ENCODE data around the gene NRP2. TPM values are rescaled to one million over a fixed set of nuclear protein-coding genes. Genes with fewer than 3 reads are reported as not detected.

NRP2 gene
- total RNA-seq, 1 experiment from 2014 or later: 1.2 TPM

DNA sequence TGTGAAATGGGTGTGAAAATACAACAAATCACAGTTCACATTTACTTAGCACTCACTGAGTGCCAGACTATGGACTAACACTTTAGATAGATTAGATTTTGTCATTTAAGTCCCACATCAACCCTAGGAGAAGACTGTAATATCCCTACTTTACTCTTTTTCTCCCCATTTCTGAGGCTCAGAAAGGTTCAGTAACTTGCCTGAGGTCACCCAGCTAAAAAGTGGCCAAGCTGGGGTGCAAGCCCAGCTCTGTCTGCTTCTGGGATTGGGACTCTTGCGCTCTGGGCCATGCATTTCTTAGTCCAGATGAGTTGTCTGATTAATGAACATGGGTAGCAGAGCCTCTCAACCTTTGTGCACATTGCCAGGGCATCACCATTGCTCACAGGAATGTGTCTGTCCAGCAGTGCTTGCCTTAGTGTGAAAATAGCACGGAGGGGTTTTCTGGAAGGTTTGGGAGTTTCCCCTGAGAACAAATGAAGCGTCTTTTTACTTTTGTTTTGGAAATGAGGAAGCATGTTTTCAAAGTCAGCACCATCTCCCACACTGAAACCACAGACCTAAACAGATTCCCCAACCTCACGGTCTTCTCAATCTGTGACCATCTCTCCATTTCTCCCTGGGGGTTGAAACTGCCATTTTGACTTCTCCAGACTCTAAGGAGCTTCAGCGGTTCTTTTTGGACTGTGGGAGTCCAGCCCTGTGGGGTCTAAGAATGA is 31.9 kb downstream of the NRP2 start:
- no peak overlapping the region for H3K9ac ChIP-seq (ENCODE audit: low read length)
- H3K79me2 ChIP-seq (ENCODE audit: insufficient read depth, low read length): no peaks in the 10 kb centered on the region
- no peak overlapping the region for H2AFZ ChIP-seq (ENCODE audit: low read depth, low read length, poor library complexity, severe bottlenecking)
- H3K4me1 ChIP-seq (ENCODE audit: control insufficient read depth in 1 of 2, insufficient read depth in 2 of 2, low read length in 2 of 2): peaks cover 0 to 5% of the 10 kb centered on the region in 2 experiments; a peak in 1 of 4 replicates
- ChIA-PET CTCF (no interaction called here), RAD21 (ENCODE audit: low non-redundant PET in 1 of 2, low total read pairs in 2 of 2, uncharacterized antibody in 2 of 2, unreplicated experiment in 2 of 2) (no interaction called here), POLR2A (no interaction called here)
- H3K9me3 ChIP-seq (ENCODE audit: control insufficient read depth in 1 of 2, insufficient read depth in 1 of 2, low read depth in 1 of 2, low read length in 2 of 2): no peaks in the 10 kb centered on the region
- H3K27me3 ChIP-seq (ENCODE audit: insufficient read depth, low read length): peaks cover 7% of the 10 kb centered on the region; the same call in 1 of the 2 replicates
- H3K27ac ChIP-seq (ENCODE audit: low read depth, low read length): no peak overlapping the region
- intact Hi-C loops (cut with micrococcal nuclease): no loop called here
- no peaks in the 10 kb centered on the region for H4K20me1 ChIP-seq (ENCODE audit: insufficient read depth)
- H3K36me3 ChIP-seq (ENCODE audit: control insufficient read depth in 1 of 2, insufficient read depth in 2 of 2, low read length in 2 of 2): no peaks in the 10 kb centered on the region
- ATAC-seq (no peak), DNase-seq (ENCODE audit: low read depth, low spot score) (no peak)
- H3K4me3 ChIP-seq (replicated peaks in 1 of 2; ENCODE audit: low read depth in 1 of 2, low read length in 2 of 2): no peak overlapping the region
- H3K4me2 ChIP-seq (ENCODE audit: low read length): no peak overlapping the region
- TF ChIP-seq YY1 (IDR thresholded peaks at IDR 0.05; ENCODE audit: extremely low read depth, insufficient replicate concordance, low read depth, low read length): no peak
- no peak for TF ChIP-seq EZH2 (IDR thresholded peaks at IDR 0.05)
- TF ChIP-seq CBX3 (IDR thresholded peaks at IDR 0.05; ENCODE audit: low read depth): no peak
- no peak for TF ChIP-seq FOSL1 (IDR thresholded peaks at IDR 0.05; ENCODE audit: low read depth)
- TF ChIP-seq, protein P1, sequence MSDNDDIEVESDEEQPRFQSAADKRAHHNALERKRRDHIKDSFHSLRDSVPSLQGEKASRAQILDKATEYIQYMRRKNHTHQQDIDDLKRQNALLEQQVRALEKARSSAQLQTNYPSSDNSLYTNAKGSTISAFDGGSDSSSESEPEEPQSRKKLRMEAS (IDR thresholded peaks at IDR 0.05): no peak
- TF ChIP-seq POLR2A (IDR thresholded peaks at IDR 0.05; ENCODE audit: borderline replicate concordance, extremely low read depth, insufficient read depth, insufficient read length): no peak
- TF ChIP-seq, protein P2, sequence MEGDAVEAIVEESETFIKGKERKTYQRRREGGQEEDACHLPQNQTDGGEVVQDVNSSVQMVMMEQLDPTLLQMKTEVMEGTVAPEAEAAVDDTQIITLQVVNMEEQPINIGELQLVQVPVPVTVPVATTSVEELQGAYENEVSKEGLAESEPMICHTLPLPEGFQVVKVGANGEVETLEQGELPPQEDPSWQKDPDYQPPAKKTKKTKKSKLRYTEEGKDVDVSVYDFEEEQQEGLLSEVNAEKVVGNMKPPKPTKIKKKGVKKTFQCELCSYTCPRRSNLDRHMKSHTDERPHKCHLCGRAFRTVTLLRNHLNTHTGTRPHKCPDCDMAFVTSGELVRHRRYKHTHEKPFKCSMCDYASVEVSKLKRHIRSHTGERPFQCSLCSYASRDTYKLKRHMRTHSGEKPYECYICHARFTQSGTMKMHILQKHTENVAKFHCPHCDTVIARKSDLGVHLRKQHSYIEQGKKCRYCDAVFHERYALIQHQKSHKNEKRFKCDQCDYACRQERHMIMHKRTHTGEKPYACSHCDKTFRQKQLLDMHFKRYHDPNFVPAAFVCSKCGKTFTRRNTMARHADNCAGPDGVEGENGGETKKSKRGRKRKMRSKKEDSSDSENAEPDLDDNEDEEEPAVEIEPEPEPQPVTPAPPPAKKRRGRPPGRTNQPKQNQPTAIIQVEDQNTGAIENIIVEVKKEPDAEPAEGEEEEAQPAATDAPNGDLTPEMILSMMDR (IDR thresholded peaks at IDR 0.05 in 2 of 3, conservative IDR thresholded peaks at IDR 0.05 in 1 of 3; ENCODE audit: borderline replicate concordance in 1 of 3, insufficient read depth in 1 of 3, low read depth in 2 of 3, low read length in 2 of 3): no peak
- TF ChIP-seq, protein P3, sequence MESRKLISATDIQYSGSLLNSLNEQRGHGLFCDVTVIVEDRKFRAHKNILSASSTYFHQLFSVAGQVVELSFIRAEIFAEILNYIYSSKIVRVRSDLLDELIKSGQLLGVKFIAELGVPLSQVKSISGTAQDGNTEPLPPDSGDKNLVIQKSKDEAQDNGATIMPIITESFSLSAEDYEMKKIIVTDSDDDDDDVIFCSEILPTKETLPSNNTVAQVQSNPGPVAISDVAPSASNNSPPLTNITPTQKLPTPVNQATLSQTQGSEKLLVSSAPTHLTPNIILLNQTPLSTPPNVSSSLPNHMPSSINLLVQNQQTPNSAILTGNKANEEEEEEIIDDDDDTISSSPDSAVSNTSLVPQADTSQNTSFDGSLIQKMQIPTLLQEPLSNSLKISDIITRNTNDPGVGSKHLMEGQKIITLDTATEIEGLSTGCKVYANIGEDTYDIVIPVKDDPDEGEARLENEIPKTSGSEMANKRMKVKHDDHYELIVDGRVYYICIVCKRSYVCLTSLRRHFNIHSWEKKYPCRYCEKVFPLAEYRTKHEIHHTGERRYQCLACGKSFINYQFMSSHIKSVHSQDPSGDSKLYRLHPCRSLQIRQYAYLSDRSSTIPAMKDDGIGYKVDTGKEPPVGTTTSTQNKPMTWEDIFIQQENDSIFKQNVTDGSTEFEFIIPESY (IDR thresholded peaks at IDR 0.05; ENCODE audit: extremely low read depth, insufficient replicate concordance, low read length): no peak
- TF ChIP-seq JUND (IDR thresholded peaks at IDR 0.05): no peak
- TF ChIP-seq ZNF274 (IDR thresholded peaks at IDR 0.05; ENCODE audit: low read depth, low read length): no peak
- no peak for TF ChIP-seq SRF (IDR thresholded peaks at IDR 0.05; ENCODE audit: low read depth)
- no peak for TF ChIP-seq RAD21 (IDR thresholded peaks at IDR 0.05; ENCODE audit: low read depth)
- TF ChIP-seq TCF7L2 (IDR thresholded peaks at IDR 0.05; ENCODE audit: borderline replicate concordance, extremely low read depth, insufficient read depth, insufficient read length): no peak
- no peak for TF ChIP-seq CEBPB (IDR thresholded peaks at IDR 0.05; ENCODE audit: low read depth)
- TF ChIP-seq EZH2phosphoT487 (IDR thresholded peaks at IDR 0.05; ENCODE audit: borderline replicate concordance): no peak
- TF ChIP-seq POLR2AphosphoS5 (IDR thresholded peaks at IDR 0.05; ENCODE audit: low read depth, low read length): no peak
- BruUV-seq (replicated peaks): no TSS peak
- no peaks in the 10 kb centered on the region for H3K9me2 ChIP-seq (ENCODE audit: insufficient read depth)

All from HCT116 (cell line).